ENCODE measurements around the gene KCNQ1.

KCNQ1 gene

GRCh38 chr11:2441171-2441570 lies 3.6 kb upstream of the KCNQ1 start:
- DNase-seq (ENCODE audit: low read depth, low spot score), result no peak

GRCh38 chr11:2442589-2442988 lies 2.2 kb upstream of the KCNQ1 start:
- DNase-seq (ENCODE audit: low read depth, low spot score), result no peak

DNA sequence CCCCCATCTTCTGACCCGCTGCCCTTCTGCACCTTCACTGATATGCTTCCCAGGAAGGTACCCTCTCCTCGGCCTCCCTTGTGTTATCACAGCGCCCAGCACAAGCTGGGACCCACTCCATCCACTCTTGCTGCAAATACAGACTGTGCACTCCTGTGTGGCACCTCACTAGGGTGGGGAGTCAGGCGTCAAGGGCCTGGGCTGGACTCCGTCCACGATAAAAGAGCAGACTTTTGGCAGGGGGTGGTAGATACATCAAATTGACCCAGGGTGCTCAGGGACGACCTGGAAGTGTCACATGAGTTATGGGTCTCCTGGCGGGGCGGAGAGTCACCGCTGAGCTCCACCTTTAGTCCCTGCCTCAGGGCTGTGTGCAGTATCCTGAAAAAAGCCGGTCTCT lies 1.4 kb upstream of the KCNQ1 start:
- no peak for DNase-seq (ENCODE audit: low read depth, low spot score)

DNA sequence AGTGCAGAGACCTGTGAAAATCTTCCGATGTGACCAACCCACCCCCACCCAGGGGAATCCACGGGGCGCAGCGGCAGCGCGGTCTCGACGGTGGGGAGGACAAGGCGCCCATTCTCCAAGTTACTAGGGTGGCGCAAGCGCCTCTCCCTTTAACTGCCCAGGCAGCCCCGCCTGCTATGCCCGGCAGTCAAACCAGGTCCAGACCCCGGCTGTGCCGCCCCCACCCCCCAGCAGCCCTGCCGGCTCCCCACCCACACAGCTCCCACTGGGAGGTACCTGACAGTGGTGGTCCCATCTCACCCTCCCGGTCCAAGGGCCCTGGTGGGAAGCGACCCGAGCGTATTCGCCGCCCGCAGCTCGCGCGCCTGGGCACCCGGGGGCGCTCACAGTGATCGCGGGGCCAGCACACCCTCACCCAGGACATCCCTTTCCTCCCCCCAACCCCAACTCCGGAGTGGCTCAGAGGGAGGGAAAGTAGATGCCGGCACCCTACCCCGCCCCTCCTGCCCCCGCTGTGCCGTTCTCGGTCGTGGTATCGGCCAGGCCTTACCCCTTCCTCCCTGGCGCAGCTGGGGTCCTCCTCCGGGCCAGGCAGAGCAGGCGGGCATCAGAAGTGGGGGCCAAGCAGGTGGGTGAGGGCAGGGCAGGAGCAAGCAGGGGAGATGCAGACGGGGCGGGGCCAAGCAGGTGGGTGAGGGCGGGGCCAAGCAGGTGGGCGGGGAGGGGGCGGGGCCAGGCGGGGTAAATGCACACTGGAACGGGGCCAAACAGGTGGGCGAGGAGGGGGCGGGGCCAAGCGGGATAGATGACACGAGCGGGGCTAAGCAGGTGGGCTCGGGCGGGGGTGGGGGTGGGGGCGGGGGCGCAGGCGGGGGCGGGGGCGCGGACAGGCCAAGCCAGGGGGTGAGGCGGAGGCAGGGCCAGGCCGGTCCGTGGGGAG lies 657 bp upstream of the KCNQ1 start, which contains the start of gene TRPM5:
TSS of gene TRPM5 (minus strand) at position 634 of the 940 bp plus-strand sequence. CDS start 21,478 bp downstream, outside the sequence.
- no peak for DNase-seq (ENCODE audit: low read depth, low spot score)

DNA sequence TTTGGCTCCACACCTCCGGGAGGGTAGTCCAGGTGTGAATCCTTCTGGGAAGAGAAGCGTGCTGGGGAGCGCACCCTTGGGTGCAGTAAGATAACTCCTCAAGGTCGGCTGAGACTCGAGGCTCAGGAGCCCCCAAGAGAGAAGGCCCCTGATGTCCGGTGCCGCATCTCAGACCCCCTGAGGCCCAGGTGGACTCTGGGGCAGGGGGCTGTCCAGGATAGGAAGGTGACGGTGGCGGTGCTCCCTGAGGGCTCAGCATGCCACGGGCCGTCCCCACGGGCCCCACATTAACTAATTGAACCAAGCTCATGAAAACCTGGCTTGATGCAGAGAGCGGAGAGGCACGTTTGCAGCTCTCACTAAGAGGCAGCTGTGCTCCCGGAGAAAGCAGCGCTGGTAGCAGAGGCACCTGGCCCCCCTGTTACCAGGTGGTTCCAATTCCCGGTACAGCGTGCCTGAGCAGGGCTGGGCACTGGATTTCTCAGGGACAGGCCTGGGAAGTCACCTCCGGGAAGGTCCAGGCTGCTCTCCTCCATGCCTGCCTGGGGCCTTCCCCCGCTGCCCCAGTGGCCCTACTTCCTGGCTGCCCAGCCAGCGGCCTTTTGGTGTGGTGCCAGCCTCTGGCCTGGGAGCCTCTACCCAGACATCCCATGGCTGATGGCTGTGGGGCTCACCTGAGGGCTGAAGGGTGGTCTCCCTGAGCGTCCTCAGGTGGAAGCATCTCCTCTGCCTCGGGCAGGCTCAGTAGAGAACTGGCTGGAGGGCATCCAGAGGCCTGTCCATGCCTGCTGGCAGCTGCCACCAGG lies 1.1 kb downstream of the KCNQ1 start:
- no peak for DNase-seq (ENCODE audit: low read depth, low spot score)

DNA sequence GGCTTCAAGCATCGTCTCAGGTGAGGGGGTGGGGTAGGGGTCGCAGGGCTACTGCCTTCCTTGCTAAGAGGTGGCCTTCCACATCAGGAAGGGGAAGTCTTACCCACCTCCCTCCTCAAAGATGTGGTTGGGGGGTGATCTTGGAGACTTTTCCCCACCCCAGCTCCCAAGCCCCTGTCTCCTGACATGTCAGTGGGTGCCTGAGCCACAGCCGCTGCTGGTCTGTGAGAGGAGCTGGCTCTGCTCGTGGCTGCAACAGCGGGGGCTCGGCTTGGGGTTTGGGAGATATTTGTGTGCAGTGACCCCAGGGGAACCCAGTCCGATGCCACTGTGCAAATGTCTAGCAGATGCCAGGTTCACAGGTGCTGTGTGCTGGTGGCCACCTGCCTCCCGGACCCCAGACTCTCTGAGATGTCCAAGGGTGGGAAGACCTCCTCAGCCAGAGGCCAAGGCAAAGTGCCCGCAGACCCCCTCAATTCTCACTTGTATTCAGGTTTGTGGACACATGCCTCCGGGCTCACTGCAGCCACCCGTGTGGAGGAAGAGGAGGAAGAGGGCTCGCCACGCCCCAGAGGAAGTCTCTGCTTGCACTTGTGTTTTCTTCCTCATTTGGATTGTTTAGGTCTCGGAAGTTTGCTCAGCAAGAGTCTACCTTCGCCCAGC lies 1.9 kb downstream of the KCNQ1 start:
- DNase-seq (ENCODE audit: low read depth, low spot score), result no peak

DNA sequence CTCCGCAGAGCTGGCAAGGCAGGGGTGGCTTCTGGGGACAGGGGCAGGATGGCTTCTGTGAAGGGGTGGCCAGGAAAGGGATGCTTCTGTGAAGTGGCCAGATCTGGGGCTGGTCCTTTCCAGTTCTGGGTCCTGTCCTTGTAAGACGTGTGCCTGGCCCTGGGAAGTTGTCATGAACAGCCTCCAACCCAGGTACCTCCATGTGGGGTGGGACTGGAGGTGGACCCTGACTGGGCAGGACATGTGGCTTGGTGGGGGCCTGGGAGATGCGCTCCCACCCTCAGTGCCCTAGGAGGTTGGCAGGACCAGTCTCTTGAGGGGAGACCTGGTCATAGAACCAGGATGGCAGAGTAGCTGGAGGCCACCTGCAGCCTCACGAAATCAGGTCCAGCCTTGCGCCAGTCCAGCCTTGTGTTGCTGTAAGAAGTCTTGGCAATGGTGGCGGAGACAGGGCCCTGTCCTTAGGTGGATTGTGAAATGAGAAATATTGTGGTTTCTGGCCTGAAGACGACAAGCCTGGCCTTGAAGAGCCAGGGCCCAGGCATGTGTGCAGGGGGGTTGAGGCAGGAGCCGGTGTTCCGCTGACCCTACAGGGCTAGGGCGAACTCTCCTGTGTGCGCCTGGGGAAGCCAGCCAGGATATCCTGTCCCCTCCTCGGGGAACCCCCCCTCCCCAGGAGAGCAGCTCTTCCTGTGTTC lies 2.6 kb downstream of the KCNQ1 start:
- DNase-seq (ENCODE audit: low read depth, low spot score), result no peak

DNA sequence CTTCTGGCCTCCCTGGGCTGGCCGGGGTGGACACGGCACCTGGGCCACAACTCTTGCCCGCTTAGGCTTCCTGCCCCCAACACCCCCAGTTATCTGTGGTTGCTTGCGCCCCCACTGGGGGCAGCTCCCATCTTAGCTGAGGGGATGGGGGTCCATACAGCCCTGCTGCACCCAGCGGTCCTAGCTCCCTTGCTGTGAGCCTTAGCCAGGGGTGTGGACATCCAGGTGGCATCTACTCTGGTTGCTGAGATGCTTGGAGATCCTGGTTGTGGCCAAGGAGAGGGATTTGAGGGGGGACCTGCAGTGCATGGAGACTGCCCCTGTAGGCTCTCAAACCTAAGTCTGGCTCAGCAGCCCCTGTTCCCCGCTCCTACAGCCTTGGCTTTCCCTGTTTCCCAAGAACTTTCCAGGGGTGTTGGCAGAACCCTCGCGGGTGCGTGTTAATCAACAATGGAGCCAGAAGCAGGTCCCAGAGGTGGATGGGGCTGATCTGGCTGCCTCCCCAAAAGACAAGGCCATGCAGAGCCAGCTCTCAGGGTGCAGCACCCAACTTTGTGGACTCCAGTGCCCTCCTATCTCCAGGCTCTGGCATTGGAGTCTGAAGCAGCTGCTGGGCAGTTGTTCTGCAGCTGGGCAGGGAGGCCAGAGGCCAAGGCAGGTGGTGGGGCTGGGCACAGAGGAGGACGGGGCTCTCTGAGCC lies 3.3 kb downstream of the KCNQ1 start:
- no peak for DNase-seq (ENCODE audit: low read depth, low spot score)

GRCh38 chr11:2448661-2449547 lies 4.1 kb downstream of the KCNQ1 start:
- no peak for DNase-seq (ENCODE audit: low read depth, low spot score)

- no peak for DNase-seq (ENCODE audit: low read depth, low spot score)
These were observed 4.9 kb downstream of the KCNQ1 start for GRCh38 chr11:2449548-2450320.

DNA sequence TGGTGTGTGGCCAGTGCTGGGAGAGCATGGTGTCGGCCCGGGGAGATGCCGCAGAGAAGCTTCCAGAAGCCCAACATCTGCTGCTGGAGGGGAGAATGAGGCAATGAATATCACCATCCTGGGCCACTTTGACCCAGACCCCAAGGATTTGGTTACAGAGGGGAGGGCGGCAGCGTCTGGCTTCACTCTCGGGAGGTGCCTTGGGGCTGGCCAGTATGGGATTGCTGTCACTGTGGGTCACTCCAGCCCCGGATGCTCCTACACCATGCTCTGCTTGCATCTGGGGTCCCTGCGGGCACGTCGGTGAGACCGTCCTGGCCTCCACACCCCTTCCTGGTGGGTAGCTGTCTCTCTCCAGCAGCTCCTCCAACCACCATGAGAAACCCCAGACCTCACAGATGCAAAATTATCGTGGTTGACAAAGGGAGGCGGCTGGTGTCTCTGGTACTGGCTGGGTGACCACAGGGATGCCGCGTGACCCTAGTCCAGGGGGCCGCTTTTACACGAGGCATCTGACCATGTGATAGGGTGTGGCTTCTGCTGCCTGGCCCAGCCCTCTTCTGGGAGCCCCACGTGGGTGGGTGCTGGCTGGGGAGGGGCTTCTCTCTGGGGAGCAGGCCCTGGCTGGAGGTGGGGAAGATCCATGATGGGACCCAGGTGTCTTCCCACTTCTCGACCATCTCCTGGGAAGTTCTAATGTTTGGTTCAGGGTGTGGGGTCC lies 5.7 kb downstream of the KCNQ1 start:
- DNase-seq (ENCODE audit: low read depth, low spot score), result no peak

DNA sequence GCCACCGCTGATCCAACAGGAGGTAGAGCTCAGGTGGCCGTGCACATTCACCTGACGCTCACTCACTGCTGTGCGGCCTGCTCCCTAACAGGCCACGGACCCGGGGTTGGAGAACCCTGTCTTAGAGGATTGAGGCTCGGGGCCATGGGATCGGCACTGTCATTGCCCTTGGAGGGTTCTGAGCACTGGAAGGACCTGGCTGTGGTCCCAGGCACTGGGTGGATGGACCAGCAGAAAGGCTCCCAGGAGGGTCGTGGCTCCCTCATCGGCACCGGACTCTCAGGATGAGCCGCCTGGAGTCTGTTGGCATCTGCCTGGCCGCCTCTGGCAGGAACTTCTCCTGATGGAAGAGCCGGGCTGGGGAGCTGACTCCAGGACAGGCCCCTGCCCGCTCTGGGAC lies 6.5 kb downstream of the KCNQ1 start:
- DNase-seq (ENCODE audit: low read depth, low spot score), result no peak

- no peak for DNase-seq (ENCODE audit: low read depth, low spot score)
These were observed 7.1 kb downstream of the KCNQ1 start for GRCh38 chr11:2451916-2452315.

- no peak for DNase-seq (ENCODE audit: low read depth, low spot score)
These were observed 7.7 kb downstream of the KCNQ1 start for GRCh38 chr11:2452321-2453012.

- no peak for DNase-seq (ENCODE audit: low read depth, low spot score)
These were observed 8.6 kb downstream of the KCNQ1 start for GRCh38 chr11:2453436-2453835.

DNA sequence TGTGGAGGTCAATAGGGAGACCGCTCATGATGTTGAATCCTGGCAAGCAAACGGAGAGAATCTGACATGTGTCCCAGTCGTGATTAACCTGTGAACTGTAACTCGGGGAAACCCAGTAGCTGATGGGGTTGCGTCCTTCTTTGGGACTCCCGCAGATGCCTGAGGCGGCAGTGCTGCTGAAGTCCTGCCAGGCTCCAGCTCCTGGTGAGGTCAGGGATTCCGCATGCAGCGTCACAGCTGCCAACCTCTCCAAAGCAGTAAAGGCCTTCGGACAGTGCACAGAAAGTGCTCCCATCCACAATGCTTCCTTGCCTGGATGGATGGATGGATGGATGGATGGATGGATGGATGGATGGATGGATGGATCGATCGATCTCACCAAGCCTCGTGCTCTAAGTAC lies 13.5 kb downstream of the KCNQ1 start:
- DNase-seq (ENCODE audit: low read depth, low spot score), result no peak

DNA sequence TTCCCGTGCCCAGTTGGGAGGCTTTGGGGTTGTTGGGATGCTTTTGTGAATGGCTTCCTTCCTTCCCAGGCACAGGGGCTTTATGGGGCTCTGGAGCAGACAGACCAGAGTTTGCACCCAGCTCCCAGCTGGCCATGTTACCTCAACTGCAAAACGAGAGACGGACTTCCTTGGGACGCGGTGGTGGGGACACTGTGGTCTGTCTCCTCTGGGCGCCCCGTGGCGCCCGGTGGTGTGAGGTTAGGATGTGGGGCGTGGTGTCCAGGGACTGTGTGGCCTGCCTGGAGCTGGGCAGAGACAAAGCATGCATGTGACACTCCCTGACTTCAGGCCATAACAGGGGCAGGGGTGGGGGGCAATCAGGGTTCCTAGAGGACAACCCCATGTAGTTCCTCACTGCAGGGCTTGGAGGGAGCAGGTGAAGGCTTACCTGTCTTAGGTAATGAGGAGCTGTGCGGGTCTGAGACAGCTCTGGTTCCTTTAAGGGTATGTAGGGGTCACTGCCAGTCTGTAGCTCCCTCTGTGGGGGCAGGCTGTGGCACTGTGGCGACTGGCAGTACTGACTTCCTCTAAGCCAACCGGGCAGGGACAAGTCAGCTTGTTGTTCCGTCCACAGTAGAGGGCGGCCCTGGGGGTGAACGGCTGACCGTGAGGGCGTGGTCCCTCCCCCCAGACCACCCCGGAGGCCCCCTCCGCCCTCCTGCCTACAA lies 14.4 kb downstream of the KCNQ1 start:
- DNase-seq (ENCODE audit: low read depth, low spot score), result no peak

All from astrocyte of the hippocampus (primary cell).